ENCODE data around the gene RNF8. TPM values are rescaled to one million over a fixed set of nuclear protein-coding genes. Genes with fewer than 3 reads are reported as not detected.
A peak's percentile ranks its signal among the peaks of the same experiment; 100 is the strongest.

RNF8 gene
- total RNA-seq, 4 donors from 2014 or later: 8.0 to 18.4 (median 16.0) TPM

- DNase-seq: no peak
- intact Hi-C loops (cut with DNase I): no loop called here
- H3K27me3 ChIP-seq: no peaks in the 10 kb centered on the region
- H3K27ac ChIP-seq: no peak overlapping the region
- peaks cover 17 to 28% of the 10 kb centered on the region in 2 donors for H3K4me1 ChIP-seq
- no peak overlapping the region for H3K4me3 ChIP-seq (replicated peaks in 1 of 3)
- TF ChIP-seq POLR2A (IDR thresholded peaks at IDR 0.05) (no peak), CTCF (IDR thresholded peaks at IDR 0.05) (no peak)
- H3K9me3 ChIP-seq: no peaks in the 10 kb centered on the region
- H3K36me3 ChIP-seq: peaks cover 0 to 2% of the 10 kb centered on the region in 2 donors
These were observed 21.6 kb downstream of the RNF8 start for GRCh38 chr6:37375376-37375775.

GRCh38 chr6:37376078-37376743 lies 22.4 kb downstream of the RNF8 start:
- peaks cover 15 to 20% of the 10 kb centered on the region in 2 donors for H3K4me1 ChIP-seq
- H3K9me3 ChIP-seq: no peaks in the 10 kb centered on the region
- intact Hi-C loops (cut with DNase I): no loop called here
- WGBS, 2 donors: 87% methylated on average over 4 of the region's 4 CpGs
- H3K27me3 ChIP-seq: no peaks in the 10 kb centered on the region
- H3K36me3 ChIP-seq: peaks cover 0 to 2% of the 10 kb centered on the region in 2 donors
- no peak for DNase-seq
- H3K4me3 ChIP-seq (replicated peaks in 1 of 3): no peak overlapping the region
- no peak overlapping the region for H3K27ac ChIP-seq
- TF ChIP-seq CTCF (IDR thresholded peaks at IDR 0.05) (no peak), POLR2A (IDR thresholded peaks at IDR 0.05) (no peak)

GRCh38 chr6:37381579-37381978 lies 27.8 kb downstream of the RNF8 start:
- H3K4me1 ChIP-seq: peaks cover 0 to 3% of the 10 kb centered on the region in 2 donors
- no peak overlapping the region for H3K4me3 ChIP-seq (replicated peaks in 1 of 3)
- intact Hi-C loops (cut with DNase I): loop anchor here (5.0 kb wide), 1 partner anchor 311 kb away; no protein-coding TSS in a partner anchor
- H3K27ac ChIP-seq: no peak overlapping the region
- WGBS, 2 donors: 15 to 29% methylated on average over 2 of the region's 2 CpGs
- H3K9me3 ChIP-seq: no peaks in the 10 kb centered on the region
- TF ChIP-seq POLR2A (IDR thresholded peaks at IDR 0.05): no peak
- peak; percentile 12 to 90 (median 78) for TF ChIP-seq CTCF (IDR thresholded peaks at IDR 0.05)
- peaks cover 0 to 2% of the 10 kb centered on the region in 2 donors for H3K36me3 ChIP-seq
- H3K27me3 ChIP-seq: no peaks in the 10 kb centered on the region
- DNase-seq: peak; percentile 81

- intact Hi-C loops (cut with DNase I): loop anchor here (5.0 kb wide), 1 partner anchor 309 kb away; no protein-coding TSS in a partner anchor
- TF ChIP-seq POLR2A (IDR thresholded peaks at IDR 0.05) (no peak), CTCF (IDR thresholded peaks at IDR 0.05) (no peak)
- no peak for DNase-seq
- 92 to 97% methylated on average over 1 of the region's 1 CpG for WGBS, 2 donors
- Histone ChIP-seq H3K27me3 (no peaks in the 10 kb centered on the region), H3K36me3 (peaks cover 0 to 2% of the 10 kb centered on the region in 2 donors), H3K27ac (no peak overlapping the region), H3K4me1 (peaks cover 0 to 3% of the 10 kb centered on the region in 2 donors), H3K9me3 (no peaks in the 10 kb centered on the region), H3K4me3 (replicated peaks in 1 of 3) (no peak overlapping the region)
These were observed 29.4 kb downstream of the RNF8 start for GRCh38 chr6:37382994-37383765.

GRCh38 chr6:37388578-37388977 lies 34.8 kb downstream of the RNF8 start:
- H3K9me3 ChIP-seq: no peaks in the 10 kb centered on the region
- intact Hi-C loops (cut with DNase I): no loop called here
- peaks cover 7 to 11% of the 10 kb centered on the region in 2 donors for H3K36me3 ChIP-seq
- H3K27ac ChIP-seq: no peak overlapping the region
- TF ChIP-seq CTCF (IDR thresholded peaks at IDR 0.05): no peak
- no peak for TF ChIP-seq POLR2A (IDR thresholded peaks at IDR 0.05)
- no peaks in the 10 kb centered on the region for H3K4me1 ChIP-seq
- DNase-seq: no peak
- H3K27me3 ChIP-seq: no peaks in the 10 kb centered on the region
- no peak overlapping the region for H3K4me3 ChIP-seq (replicated peaks in 1 of 3)
